Occipital lobe (tissue), 2 donors: ENCODE results near the gene CEP128. TPM values are rescaled to one million over a fixed set of nuclear protein-coding genes. Genes with fewer than 3 reads are reported as not detected.

Experiments used
- DNase-seq: peaks from one replicate; lab custom pipeline; 2025; lab: John Stamatoyannopoulos, UW
- total RNA-seq: library from RNA; depleted of rRNA; stranded (reverse); fragments of >200 nt; gene quantifications from one replicate; pipeline ENCODE4 v1.2.3, GENCODE V29; 2014

CEP128 gene
- total RNA-seq, 1 donor from 2014 or later: 38.2 TPM

- DNase-seq: no peak
Observed at GRCh38 chr14:80776186-80776585, 165.4 kb downstream of the CEP128 start.

DNA sequence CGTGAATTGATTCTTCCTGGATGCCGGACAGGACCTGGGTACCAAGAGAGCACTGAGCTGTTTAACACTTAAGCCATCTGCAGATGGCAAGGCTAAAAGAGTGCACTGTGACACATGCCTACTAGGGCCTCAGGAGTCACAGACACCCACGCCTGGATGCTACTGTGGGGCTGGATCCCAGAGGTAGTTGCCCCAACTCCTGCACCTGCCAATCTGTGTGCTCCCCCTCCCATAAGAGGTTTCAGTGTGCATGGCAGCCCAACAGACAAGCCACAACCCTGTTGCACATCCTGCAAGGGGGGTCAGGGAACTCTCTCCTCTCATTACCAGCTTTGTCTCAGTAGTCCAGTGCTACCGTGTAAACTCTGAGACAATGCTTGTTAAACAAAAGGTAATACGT lies 169.0 kb downstream of the CEP128 start:
- no peak for DNase-seq

DNA sequence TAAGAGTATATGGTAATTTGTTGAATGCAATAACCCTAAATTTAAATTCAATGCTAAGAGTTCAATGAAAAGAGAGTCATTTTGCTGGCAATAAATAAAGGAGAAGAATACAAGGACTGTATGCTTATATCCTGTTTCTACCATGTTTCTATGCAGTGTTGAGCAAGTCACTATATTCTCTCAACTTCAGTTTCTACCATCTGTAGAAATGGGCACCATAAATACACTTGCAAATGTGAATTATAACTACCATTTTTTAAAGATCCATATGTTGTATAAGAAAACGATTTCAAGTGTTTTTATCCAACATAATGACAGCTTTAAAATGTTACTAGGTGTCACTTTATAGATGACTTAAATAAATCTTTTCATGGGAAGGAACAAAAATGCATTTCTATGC lies 170.3 kb downstream of the CEP128 start:
- no peak for DNase-seq

- DNase-seq: no peak
Observed at GRCh38 chr14:80770114-80770908, 171.2 kb downstream of the CEP128 start.

- DNase-seq: no peak
Observed at GRCh38 chr14:80768646-80769045, 172.9 kb downstream of the CEP128 start.

GRCh38 chr14:80764921-80765507 lies 176.5 kb downstream of the CEP128 start:
- DNase-seq: no peak

- no peak for DNase-seq
Observed at GRCh38 chr14:80764496-80764895, 177.0 kb downstream of the CEP128 start.

GRCh38 chr14:80762641-80763228 lies 178.8 kb downstream of the CEP128 start:
- no peak for DNase-seq

DNA sequence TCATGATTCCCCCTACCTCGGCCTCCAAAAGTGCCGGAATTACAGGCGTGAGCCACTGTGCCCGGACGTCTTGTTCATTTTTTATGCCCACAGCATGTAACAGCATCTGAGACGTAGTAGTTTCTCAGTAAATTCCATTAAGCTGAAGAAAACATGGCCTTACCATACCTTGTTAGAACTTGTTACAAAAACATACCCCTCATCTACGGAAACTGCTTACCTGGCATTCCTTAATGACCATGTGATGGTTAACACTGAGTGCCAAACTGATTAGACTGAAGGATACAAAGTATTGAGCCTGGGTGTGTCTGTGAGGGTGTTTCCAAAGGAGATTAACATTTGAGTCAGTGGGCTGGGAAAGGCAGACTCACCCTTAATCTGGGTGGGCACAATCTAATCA lies 186.8 kb downstream of the CEP128 start:
- no peak for DNase-seq

DNA sequence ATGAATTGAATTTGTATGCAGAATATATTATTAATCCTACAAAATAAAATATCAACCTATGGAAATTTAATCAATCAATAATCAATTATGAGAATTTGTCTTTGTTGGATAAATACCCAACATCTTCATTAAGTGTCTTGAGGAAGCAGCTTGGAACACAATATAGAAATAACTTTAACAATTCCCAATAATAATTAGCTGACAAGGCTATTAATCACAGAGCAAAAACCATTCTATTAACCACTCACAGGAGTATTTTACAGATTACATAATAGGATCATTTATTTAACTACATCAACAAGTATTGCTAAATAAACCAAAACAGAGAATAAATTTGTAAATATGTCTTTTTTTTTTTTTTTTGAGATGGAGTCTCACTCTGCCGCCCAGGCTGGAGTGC lies 190.3 kb downstream of the CEP128 start:
- DNase-seq: no peak

DNA sequence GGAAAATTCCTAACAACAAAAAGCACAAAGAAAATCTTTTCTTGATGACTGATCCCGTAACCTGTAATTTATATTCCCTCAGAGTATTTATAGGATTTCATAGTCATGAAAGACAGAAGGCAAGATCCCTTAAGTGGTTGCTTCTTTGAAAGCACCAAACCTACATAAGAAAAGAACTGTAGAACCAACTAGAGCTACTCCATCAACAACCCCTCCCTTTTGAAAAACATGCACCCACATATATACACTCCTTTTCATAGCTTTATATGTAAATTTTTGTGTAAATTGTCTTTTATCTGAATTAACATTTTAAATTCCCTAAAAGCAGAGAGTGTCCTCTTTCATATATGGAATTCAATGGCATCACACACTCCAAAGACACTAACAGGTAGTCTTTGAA lies 215.3 kb downstream of the CEP128 start:
- DNase-seq: no peak

GRCh38 chr14:80718940-80719339 lies 222.6 kb downstream of the CEP128 start:
- DNase-seq: no peak

DNA sequence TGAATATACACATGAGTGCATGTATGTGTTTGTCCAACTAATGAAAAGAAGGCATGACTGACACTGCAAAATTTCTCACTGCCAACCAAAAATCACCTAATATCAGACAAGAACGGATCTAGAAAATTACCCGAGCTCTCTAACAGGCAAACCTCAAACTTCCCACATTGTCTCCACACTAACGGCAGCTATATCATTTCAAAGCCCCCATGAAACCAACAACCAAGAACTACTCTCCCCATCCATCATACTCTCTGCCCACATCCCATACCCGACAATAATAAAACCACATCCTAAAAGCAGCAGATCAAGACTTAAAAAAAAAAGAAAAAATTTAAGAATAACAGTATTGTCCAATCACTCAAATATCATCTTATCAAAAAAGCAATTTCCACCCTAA lies 227.1 kb downstream of the CEP128 start:
- no peak for DNase-seq

GRCh38 chr14:80713076-80713850 lies 228.3 kb downstream of the CEP128 start:
- DNase-seq: no peak

DNA sequence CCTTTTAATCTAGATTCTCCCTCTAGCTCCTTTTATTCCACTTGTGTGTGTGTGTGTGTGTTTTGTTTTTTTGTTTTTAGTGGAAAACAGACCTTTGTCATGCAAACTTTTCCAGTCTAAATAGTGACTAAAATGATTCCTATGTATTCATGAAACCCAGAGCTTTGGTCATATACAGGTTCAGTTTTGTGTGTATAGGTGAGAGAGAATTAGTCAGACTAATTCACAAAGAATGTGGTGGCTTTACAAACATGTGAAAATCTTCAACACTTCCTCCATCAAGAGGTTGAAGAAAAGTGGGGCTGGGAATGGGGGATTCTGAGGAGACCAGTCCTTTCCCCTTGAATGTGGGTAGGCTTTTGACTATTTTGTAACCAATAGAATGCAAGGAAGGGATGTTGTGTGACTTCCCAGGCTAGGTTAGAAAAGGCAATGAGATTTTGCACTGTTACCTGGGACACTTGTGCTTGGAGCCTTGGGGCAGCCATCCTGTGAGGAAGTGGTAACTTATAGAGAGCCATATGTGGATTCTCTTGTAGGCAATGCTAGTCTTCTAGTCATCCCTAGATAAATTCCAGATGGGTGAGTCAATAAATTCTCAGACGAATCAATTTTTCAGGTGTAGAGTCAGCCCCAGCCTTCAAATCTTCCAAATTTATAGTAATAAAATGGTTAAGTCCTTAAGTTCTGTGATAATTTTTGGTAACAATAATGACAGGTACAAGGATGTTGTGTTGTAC lies 236.1 kb downstream of the CEP128 start:
- no peak for DNase-seq

- DNase-seq: no peak
Observed at GRCh38 chr14:80700601-80701000, 240.9 kb downstream of the CEP128 start.

DNA sequence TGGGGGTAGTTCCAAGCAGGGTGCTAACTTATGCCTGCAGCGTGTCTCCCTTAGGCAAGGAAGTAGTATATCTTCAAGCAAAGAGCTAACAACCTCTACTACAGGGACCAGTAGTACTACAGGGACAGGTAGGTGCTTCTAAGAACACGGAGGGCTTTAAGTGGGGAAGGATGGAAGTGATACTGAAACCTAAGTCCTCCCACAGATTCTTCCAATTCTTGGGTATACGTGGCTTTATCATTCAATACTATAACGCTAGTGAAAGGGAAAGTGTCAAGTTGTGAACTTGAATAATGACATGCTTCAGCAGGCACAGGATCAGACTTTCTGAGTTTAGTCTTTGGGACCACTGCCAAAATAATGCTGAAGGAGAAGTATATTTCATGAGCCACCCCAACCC lies 241.7 kb downstream of the CEP128 start:
- DNase-seq: no peak

- no peak for DNase-seq
Observed at GRCh38 chr14:80698974-80699373, 242.6 kb downstream of the CEP128 start.

- no peak for DNase-seq
Observed at GRCh38 chr14:80695869-80696268, 245.7 kb downstream of the CEP128 start.

DNA sequence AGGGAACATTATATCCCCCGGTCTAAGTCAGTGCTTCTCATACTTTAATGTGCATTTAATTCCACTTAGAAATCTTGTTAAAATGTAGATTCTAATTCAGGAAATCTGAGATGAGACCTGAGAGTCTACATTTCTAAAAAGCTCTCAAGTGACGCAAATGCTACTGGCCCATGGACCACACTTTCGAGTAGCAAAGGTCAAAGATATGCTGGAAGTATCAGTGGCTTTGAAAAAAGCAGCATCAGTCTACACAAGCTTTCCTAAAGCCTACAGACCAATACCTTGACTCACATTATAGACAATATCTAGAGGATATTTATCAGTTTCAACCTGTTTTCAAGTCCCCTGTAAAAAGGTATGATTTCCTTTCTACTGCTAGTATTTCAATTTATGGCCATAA lies 248.6 kb downstream of the CEP128 start:
- no peak for DNase-seq

- no peak for DNase-seq
Observed at GRCh38 chr14:80681651-80682050, 259.9 kb downstream of the CEP128 start.
